Measurements from ENCODE around the gene CD70. TPM values are rescaled to one million over a fixed set of nuclear protein-coding genes. Genes with fewer than 3 reads are reported as not detected.

Gene CD70
- polyA plus RNA-seq, 3 donors = 0.12 TPM; not detected in 2

DNA sequence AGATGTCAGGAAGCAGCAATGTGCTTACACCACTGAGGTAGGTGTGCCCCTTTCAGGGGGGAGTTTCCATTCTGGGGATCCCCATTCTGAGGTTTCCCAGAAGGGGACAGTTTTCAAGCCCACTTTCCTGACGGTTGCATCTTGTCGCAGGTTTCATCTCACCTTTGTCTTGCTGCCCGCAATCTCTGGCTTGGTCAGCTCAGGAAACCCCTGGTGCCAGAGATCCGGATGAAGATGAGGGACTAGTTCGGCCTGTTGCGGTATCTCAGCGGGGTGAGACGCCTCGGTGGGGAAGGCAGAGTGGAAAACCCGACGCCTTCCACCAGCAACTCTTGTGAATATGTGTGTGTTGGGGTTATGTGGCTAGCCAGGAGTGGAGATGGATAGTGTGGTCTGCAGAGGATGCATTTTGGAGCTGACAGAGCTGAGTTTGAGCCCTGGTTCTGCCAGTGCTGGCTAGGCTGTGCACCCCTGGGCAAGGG lies 47.0 kb downstream of the CD70 start:
- TF ChIP-seq, protein P1, sequence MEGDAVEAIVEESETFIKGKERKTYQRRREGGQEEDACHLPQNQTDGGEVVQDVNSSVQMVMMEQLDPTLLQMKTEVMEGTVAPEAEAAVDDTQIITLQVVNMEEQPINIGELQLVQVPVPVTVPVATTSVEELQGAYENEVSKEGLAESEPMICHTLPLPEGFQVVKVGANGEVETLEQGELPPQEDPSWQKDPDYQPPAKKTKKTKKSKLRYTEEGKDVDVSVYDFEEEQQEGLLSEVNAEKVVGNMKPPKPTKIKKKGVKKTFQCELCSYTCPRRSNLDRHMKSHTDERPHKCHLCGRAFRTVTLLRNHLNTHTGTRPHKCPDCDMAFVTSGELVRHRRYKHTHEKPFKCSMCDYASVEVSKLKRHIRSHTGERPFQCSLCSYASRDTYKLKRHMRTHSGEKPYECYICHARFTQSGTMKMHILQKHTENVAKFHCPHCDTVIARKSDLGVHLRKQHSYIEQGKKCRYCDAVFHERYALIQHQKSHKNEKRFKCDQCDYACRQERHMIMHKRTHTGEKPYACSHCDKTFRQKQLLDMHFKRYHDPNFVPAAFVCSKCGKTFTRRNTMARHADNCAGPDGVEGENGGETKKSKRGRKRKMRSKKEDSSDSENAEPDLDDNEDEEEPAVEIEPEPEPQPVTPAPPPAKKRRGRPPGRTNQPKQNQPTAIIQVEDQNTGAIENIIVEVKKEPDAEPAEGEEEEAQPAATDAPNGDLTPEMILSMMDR (IDR thresholded peaks at IDR 0.05) = no peak
- Mint-ChIP-seq H3K27ac (no peak overlapping the region), H3K4me1 (no peaks in the 10 kb centered on the region), H3K27me3 (ENCODE audit: low read depth in 3 of 3) (peaks cover 3 to 14% (median 7%) of the 10 kb centered on the region in 3 donors), H3K4me3 (peak overlapping the region in 1 of 2 donors; percentile 22), H3K9me3 (peaks cover 0 to 3% (median 2%) of the 10 kb centered on the region in 7 donors), H3K36me3 (no peaks in the 10 kb centered on the region)
- Histone ChIP-seq H3K27ac (ENCODE audit: low read depth in 1 of 2, low read length in 2 of 2) (no peak overlapping the region), H3K27me3 (ENCODE audit: control insufficient read depth in 2 of 2, insufficient read depth in 2 of 2, low read length in 2 of 2) (peaks cover 0 to 2% of the 10 kb centered on the region in 2 donors), H2AFZ (ENCODE audit: insufficient read depth, low read depth, low read length, poor library complexity, severe bottlenecking) (no peak overlapping the region), H3K36me3 (replicated peaks in 1 of 2; ENCODE audit: control insufficient read depth in 1 of 2, insufficient read depth in 2 of 2, low read length in 2 of 2) (no peaks in the 10 kb centered on the region), H3K9ac (ENCODE audit: insufficient read depth, low read length, poor library complexity, severe bottlenecking) (no peak overlapping the region), H3K4me2 (replicated peaks; ENCODE audit: extremely low read depth, low read length, poor library complexity, severe bottlenecking) (no peak overlapping the region), H3K79me2 (ENCODE audit: insufficient read depth, low read length) (no peaks in the 10 kb centered on the region), H3K4me3 (replicated peaks in 1 of 3; ENCODE audit: low read depth in 2 of 3, low read length in 3 of 3) (no peak overlapping the region), H3K9me3 (replicated peaks in 1 of 2; ENCODE audit: control insufficient read depth in 1 of 2, insufficient read depth in 1 of 2, low read length in 2 of 2) (no peaks in the 10 kb centered on the region), H4K20me1 (ENCODE audit: insufficient read depth, low read length) (no peaks in the 10 kb centered on the region), H3K4me1 (ENCODE audit: control insufficient read depth in 1 of 2, insufficient read depth in 2 of 2, low read length in 2 of 2) (no peaks in the 10 kb centered on the region)
- intact Hi-C loops (cut with micrococcal nuclease) = no loop called here
- no peak for DNase-seq
- 86% methylated on average over 11 of the region's 11 CpGs for WGBS (ENCODE audit: insufficient coverage)

DNA sequence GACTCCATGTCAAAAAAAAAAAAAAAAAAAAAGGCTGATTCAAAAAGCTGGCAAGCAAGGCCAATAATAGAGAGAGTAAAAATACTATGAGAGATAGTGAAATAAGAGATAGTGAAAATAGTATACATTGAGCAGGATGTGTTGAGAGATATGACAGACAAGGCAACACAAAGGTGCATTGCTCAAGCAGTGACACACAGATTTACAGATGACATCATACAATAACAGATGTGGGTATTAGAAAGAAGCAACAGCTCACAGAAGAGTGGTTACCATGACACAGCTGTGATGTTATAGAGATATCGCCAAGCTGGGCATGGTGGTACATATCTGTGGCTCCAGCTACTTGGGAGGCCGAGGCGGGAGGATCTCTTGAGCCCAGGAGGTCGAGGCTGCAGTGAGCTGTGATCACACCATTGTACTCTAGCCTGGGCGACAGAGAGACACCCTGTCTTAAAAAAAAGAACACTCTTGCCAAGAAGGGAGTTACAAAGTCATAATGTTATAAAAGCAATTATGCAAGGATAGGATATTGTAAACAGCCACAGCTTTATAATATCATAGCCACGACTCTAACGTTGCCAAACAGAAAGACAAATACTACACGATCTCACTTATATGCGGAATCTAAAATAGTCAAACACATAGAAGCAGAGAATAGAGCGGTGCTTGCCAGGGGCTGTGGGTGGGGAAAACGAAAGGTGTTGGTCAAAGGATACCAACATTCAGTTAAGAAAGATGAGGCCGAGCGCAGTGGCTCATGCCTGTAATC lies 49.8 kb downstream of the CD70 start:
- Mint-ChIP-seq H3K9me3 (peaks cover 0 to 8% (median under 1%) of the 10 kb centered on the region in 7 donors), H3K4me3 (no peak overlapping the region), H3K36me3 (no peaks in the 10 kb centered on the region), H3K27ac (no peak overlapping the region), H3K27me3 (ENCODE audit: low read depth in 3 of 3) (peaks cover 5 to 16% (median 6%) of the 10 kb centered on the region in 3 donors), H3K4me1 (peaks cover 10% of the 10 kb centered on the region)
- H3K4me1 ChIP-seq (ENCODE audit: control insufficient read depth in 1 of 2, insufficient read depth in 2 of 2, low read length in 2 of 2) = peaks cover 7 to 8% of the 10 kb centered on the region in 2 donors
- no peaks in the 10 kb centered on the region for H3K79me2 ChIP-seq (ENCODE audit: insufficient read depth, low read length)
- no peak overlapping the region for H2AFZ ChIP-seq (ENCODE audit: insufficient read depth, low read depth, low read length, poor library complexity, severe bottlenecking)
- no peaks in the 10 kb centered on the region for H4K20me1 ChIP-seq (ENCODE audit: insufficient read depth, low read length)
- H3K9me3 ChIP-seq (replicated peaks in 1 of 2; ENCODE audit: control insufficient read depth in 1 of 2, insufficient read depth in 1 of 2, low read length in 2 of 2) = peaks cover 0 to 4% of the 10 kb centered on the region in 2 donors
- no peak overlapping the region for H3K4me2 ChIP-seq (replicated peaks; ENCODE audit: extremely low read depth, low read length, poor library complexity, severe bottlenecking)
- TF ChIP-seq, protein P1 (IDR thresholded peaks at IDR 0.05) = no peak
- H3K27ac ChIP-seq (ENCODE audit: low read depth in 1 of 2, low read length in 2 of 2) = no peak overlapping the region
- H3K9ac ChIP-seq (ENCODE audit: insufficient read depth, low read length, poor library complexity, severe bottlenecking) = no peak overlapping the region
- no peaks in the 10 kb centered on the region for H3K36me3 ChIP-seq (replicated peaks in 1 of 2; ENCODE audit: control insufficient read depth in 1 of 2, insufficient read depth in 2 of 2, low read length in 2 of 2)
- 81% methylated on average over 6 of the region's 13 CpGs for WGBS (ENCODE audit: insufficient coverage)
- H3K4me3 ChIP-seq (replicated peaks in 1 of 3; ENCODE audit: low read depth in 2 of 3, low read length in 3 of 3) = no peak overlapping the region
- no peak for DNase-seq
- intact Hi-C loops (cut with micrococcal nuclease) = no loop called here
- H3K27me3 ChIP-seq (ENCODE audit: control insufficient read depth in 2 of 2, insufficient read depth in 2 of 2, low read length in 2 of 2) = peaks cover 0 to 2% of the 10 kb centered on the region in 2 donors
